OCI-LY3 (cell line): Measurements from ENCODE around the gene SMC3.

ENCODE experiments used
- CTCF ChIP-seq: fragments of 200-600, 300-600 bp; sonication (generic); IDR thresholded peaks from 2 replicates; pipeline ENCODE4 v1.5.1; 2014; ENCODE audit warnings: antibody characterized with exemption, low read length, low read depth
- EZH2phosphoT487 ChIP-seq: fragments of 200-600 bp; shearing (Covaris generic); IDR thresholded peaks from 2 replicates; pipeline ENCODE4 v1.6.1; 2018; ENCODE audit warnings: antibody characterized with exemption, mixed run types, low read depth

- no peak for TF ChIP-seq CTCF
- TF ChIP-seq EZH2phosphoT487 = no peak
Measured at GRCh38 chr10:110522365-110522988, 45.0 kb upstream of the SMC3 start.
